Ovary (tissue), 9 donors: ENCODE measurements around the gene ATP5MC2. TPM values are rescaled to one million over a fixed set of nuclear protein-coding genes. Genes with fewer than 3 reads are reported as not detected.

ENCODE experiments used
- DNase-seq, 5 donors: peaks; one replicate each; pipeline ENCODE4 v3.0.0-alpha.2; 2019 to 2020
- H3K27ac ChIP-seq, 2 donors: fragments of 200-600 bp; one replicate each; pipeline versions ENCODE4 v1.5.1 to v1.8.0; 2019 to 2022
- H3K27me3 ChIP-seq: fragments of 200-600 bp; one replicate; pipeline ENCODE4 v1.8.0; 2022
- H3K36me3 ChIP-seq: fragments of 200-600 bp; sonication (generic); one replicate; pipeline ENCODE4 v1.5.1; 2019
- H3K4me1 ChIP-seq: one replicate; pipeline ENCODE4 v1.8.1; 2013; ENCODE audit warnings: mild to moderate bottlenecking, moderate library complexity; ENCODE audit not compliant: insufficient read depth
- H3K4me3 ChIP-seq: fragments of 200-600 bp; sonication (generic); one replicate; pipeline ENCODE4 v1.5.1; 2017
- H3K9me3 ChIP-seq, 2 donors: fragments of 200-600 bp in 1 of 2; sonication (generic) in 1 of 2; one replicate each; pipeline versions ENCODE4 v1.5.1 to v1.8.1; 2013 to 2019; ENCODE audit warnings: mild to moderate bottlenecking in 1 of 2, moderate library complexity in 1 of 2
- CTCF ChIP-seq, 3 donors: fragments of 450-650 bp in 2 of 3; fragments of 200-600 bp in 1 of 3; IDR thresholded peaks; one replicate each; pipeline versions ENCODE4 v1.5.1 to v1.8.0; 2016 to 2022; ENCODE audit warnings: antibody characterized with exemption in 3 of 3, mild to moderate bottlenecking in 1 of 3
- EP300 ChIP-seq: sonication (generic); formaldehyde crosslinking; IDR thresholded peaks from one replicate; pipeline ENCODE4 v1.6.1; 2017; ENCODE audit warnings: antibody characterized with exemption
- POLR2A ChIP-seq: fragments of 450-650 bp; IDR thresholded peaks from one replicate; pipeline ENCODE4 v1.6.1; 2017; ENCODE audit warnings: antibody characterized with exemption, mild to moderate bottlenecking, moderate library complexity
- WGBS, 3 donors: extraction: QIAGEN DNeasy Blood & Tissue Kit in 1 of 3; methylation state at CpG; one replicate each; pipeline versions ENCODE4 v1.1.5 to v1.1.7; 2013 to 2017; 5-methylcytosine and 5-hydroxymethylcytosine counted together
- intact Hi-C, 4 donors: fragments of 100-400 bp; cut with DNase I; formaldehyde crosslinking; loops; one replicate each; pipeline versions ENCODE4 v1.11.0 to v1.15.1; 2022 to 2023
- polyA plus RNA-seq, 2 donors: library from polyadenylated mRNA; stranded (reverse); fragments of 200-250 nt in 1 of 2; fragments of 350-450 nt in 1 of 2; fragmentation: Illumina TruSeq in 1 of 2; extraction: RNeasy Lipid Tissue Mini Kit (QIAGEN cat#74804) in 1 of 2; gene quantifications; one replicate each; pipeline ENCODE4 v1.2.3, GENCODE V29; 2013 to 2014
- total RNA-seq, 7 donors: library from RNA; depleted of rRNA in 2 of 7; stranded (reverse); fragments of >200 nt in 2 of 7; fragmentation: NEBNext Ultra II Directional in 3 of 7; extraction: Animal tissue kit (Norgen Biotek cat#: 25700) in 3 of 7; gene quantifications; one replicate each; pipeline versions ENCODE4 v1.1.0 to v1.2.4, GENCODE V29; 2016 to 2023
- donor health status: DM: no; HTN: no; CAD: no; lungs with moderate emphysema.
- donor health status: DM: no; HTN: no; CAD: no.
- donor health status: Bipolar disorder and iron deficiency.
- donor health status: DM: yes; HTN: yes; CAD: no.
- donor health status: DM: no; HTN: no; CAD: no.
- donor health status: DM: yes; HTN: yes; CAD: no.

The ATP5MC2 gene
- total and polyA plus RNA-seq, 9 donors, result 241 to 485 (median 297) TPM

DNA sequence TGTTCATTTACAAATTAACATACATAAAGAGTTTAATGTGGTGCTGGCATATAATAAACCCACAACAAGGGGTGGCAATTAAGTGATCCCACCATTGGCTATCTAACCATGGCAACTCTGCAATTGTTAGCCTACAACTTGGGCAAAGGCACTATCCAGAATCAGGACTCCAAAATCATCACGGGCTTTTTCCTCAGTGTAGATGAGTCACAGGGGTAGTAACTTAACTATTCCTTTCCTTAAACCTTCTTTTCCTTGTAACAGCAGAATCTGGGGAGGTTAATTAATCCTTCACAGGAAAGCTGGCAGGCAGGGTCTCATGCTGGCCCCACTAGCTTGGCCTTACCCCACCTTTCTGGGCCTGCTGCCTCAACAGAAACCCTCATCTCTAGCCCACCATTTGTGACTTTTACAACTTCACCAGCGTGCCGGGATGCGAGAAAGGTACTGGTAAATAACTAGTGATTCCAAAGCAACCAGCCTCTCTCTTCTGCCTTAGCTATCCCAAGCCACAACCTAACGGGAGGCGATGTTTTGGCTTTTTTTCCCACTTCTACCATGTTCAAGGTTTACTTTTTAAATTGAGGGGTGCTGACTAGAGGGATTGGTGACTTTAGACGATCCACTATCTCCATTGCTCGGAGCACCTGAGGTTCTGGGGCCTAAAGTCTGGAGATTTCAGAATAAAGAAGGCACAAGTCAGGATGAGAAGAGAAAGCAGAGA, 744 bp downstream of the ATP5MC2 start:
- Histone ChIP-seq H3K4me3 (peak overlapping the region; percentile 90), H3K4me1 (peaks cover 11% of the 10 kb centered on the region), H3K27ac (peak overlapping the region; percentile 42 to 77), H3K36me3 (no peaks in the 10 kb centered on the region), H3K9me3 (no peaks in the 10 kb centered on the region), H3K27me3 (no peaks in the 10 kb centered on the region)
- no peak for DNase-seq
- 15 to 18% (median 18%) methylated on average over 8 of the region's 8 CpGs for WGBS, 3 donors
- TF ChIP-seq POLR2A (no peak), EP300 (no peak), CTCF (IDR thresholded peaks at IDR 0.05) (no peak)
- intact Hi-C loops, result loop anchor here in 3 of 4 donors (1.0 to 10.0 kb wide), 5 partner anchors 48 to 136 kb away; partner anchors contain the start of gene ATF7 (in 2 of the 3)

GRCh38 chr12:53670971-53671370, 4.9 kb downstream of the ATP5MC2 start:
- Histone ChIP-seq H3K36me3 (no peaks in the 10 kb centered on the region), H3K4me1 (peaks cover 6% of the 10 kb centered on the region), H3K4me3 (no peak overlapping the region), H3K27ac (no peak overlapping the region), H3K9me3 (no peaks in the 10 kb centered on the region), H3K27me3 (no peaks in the 10 kb centered on the region)
- intact Hi-C loops, result loop anchor here in 1 of 4 donors (10.0 kb wide), 1 partner anchor 46 kb away; the partner anchor contains the start of gene ATF7
- no peak for TF ChIP-seq POLR2A
- TF ChIP-seq CTCF (IDR thresholded peaks at IDR 0.05), result no peak
- TF ChIP-seq EP300, result no peak
- no peak for DNase-seq

DNA sequence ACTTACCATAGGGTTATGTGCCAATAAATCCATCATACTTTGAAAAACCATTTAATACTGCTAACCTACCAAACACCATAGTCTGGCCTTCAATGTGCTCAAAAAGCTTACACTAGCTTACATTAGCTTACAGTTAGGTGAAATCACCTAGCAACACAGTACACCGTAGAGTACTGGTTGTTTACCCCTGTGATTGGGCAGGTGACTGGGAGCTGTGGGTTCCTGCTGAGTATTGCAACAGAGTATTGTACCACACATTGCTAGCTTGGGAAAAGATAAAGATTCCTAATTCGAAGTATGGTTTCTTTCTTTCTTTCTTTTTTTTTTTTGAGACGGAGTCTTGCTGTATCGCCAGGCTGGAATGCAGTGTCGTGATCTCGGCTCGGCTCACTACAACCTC, 5.6 kb downstream of the ATP5MC2 start:
- intact Hi-C loops, result loop anchor here in 1 of 4 donors (10.0 kb wide), 1 partner anchor 46 kb away; the partner anchor contains the start of gene ATF7
- no peak for DNase-seq
- no peaks in the 10 kb centered on the region for H3K36me3 ChIP-seq
- no peaks in the 10 kb centered on the region for H3K27me3 ChIP-seq
- H3K27ac ChIP-seq, result no peak overlapping the region
- H3K4me3 ChIP-seq, result no peak overlapping the region
- TF ChIP-seq CTCF (IDR thresholded peaks at IDR 0.05) (no peak), POLR2A (no peak), EP300 (no peak)
- peaks cover 5% of the 10 kb centered on the region for H3K4me1 ChIP-seq
- H3K9me3 ChIP-seq, result no peaks in the 10 kb centered on the region
- 78 to 83% (median 79%) methylated on average over 7 of the region's 7 CpGs for WGBS, 3 donors

DNA sequence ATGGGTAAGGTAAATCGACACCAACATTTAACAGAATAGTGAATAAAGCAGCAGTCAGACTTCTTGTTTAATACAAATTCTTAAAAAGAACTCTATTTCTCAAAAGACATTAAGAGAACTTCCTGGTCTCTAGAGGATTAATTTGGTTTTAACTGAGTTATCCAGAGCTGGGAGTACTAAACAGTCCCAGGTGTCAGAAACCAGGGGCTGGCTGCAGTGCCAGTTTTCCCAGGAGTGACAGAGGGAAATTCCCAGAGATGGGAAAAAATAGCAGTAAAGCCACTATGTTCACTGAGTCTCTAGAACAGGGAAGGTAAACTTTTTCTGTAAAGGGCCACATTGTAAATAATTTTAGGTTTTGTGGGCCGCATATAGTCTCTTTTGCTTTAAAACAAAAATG, 8.8 kb downstream of the ATP5MC2 start:
- no peaks in the 10 kb centered on the region for H3K27me3 ChIP-seq
- H3K4me3 ChIP-seq, result no peak overlapping the region
- intact Hi-C loops, result no loop called here
- TF ChIP-seq EP300, result no peak
- TF ChIP-seq CTCF (IDR thresholded peaks at IDR 0.05), result no peak
- TF ChIP-seq POLR2A, result no peak
- H3K9me3 ChIP-seq, result no peaks in the 10 kb centered on the region
- WGBS, 3 donors, result 87 to 93% (median 91%) methylated on average over 2 of the region's 2 CpGs
- no peaks in the 10 kb centered on the region for H3K4me1 ChIP-seq
- no peaks in the 10 kb centered on the region for H3K36me3 ChIP-seq
- no peak overlapping the region for H3K27ac ChIP-seq
- no peak for DNase-seq
